Muscle of arm (tissue), 12 donors: ENCODE measurements around the gene AMZ1. TPM values are rescaled to one million over a fixed set of nuclear protein-coding genes. Genes with fewer than 3 reads are reported as not detected.
"Not testable (repeated sequence)": the region's sequence is repeated elsewhere in the genome, so short reads cannot be mapped to it uniquely, and the experiment has no call there.

Source experiments
- DNase-seq: peaks from one replicate; pipeline ENCODE4 v3.0.0-alpha.2; 2013
- polyA plus RNA-seq, 12 donors: library from polyadenylated mRNA; unstranded; fragments of 120-200 nt; gene quantifications; one replicate each; pipeline ENCODE4 v1.2.1, GENCODE V29; 2013; ENCODE audit not compliant: insufficient read length in 12 of 12

AMZ1 gene
- polyA plus RNA-seq, 12 donors: 0.07 to 0.73 (median 0.21) TPM; not detected in 2

- DNase-seq: no peak
Measured at GRCh38 chr7:2689951-2690705, 2.1 kb downstream of the AMZ1 start.

- DNase-seq: no peak
Measured at GRCh38 chr7:2691011-2691707, 3.2 kb downstream of the AMZ1 start.

- DNase-seq: not testable (repeated sequence)
Measured at GRCh38 chr7:2691932-2692439, 4.0 kb downstream of the AMZ1 start.

GRCh38 chr7:2692543-2692942 is 4.5 kb downstream of the AMZ1 start:
- no peak for DNase-seq

GRCh38 chr7:2693420-2694121 is 5.6 kb downstream of the AMZ1 start:
- DNase-seq: not testable (repeated sequence)

GRCh38 chr7:2694122-2694436 is 6.1 kb downstream of the AMZ1 start:
- DNase-seq: not testable (repeated sequence)

GRCh38 chr7:2698581-2699288 is 10.7 kb downstream of the AMZ1 start:
- DNase-seq: no peak

GRCh38 chr7:2699289-2699620 is 11.3 kb downstream of the AMZ1 start:
- no peak for DNase-seq

- no peak for DNase-seq
Measured at GRCh38 chr7:2700141-2700850, 12.3 kb downstream of the AMZ1 start.

- no peak for DNase-seq
Measured at GRCh38 chr7:2701424-2701823, 13.4 kb downstream of the AMZ1 start.

- no peak for DNase-seq
Measured at GRCh38 chr7:2701832-2702593, 14.0 kb downstream of the AMZ1 start.

GRCh38 chr7:2702594-2702957 is 14.6 kb downstream of the AMZ1 start:
- no peak for DNase-seq

- DNase-seq: no peak
Measured at GRCh38 chr7:2705371-2706096, 17.5 kb downstream of the AMZ1 start.

GRCh38 chr7:2706685-2707126 is 18.7 kb downstream of the AMZ1 start:
- DNase-seq: no peak

GRCh38 chr7:2707481-2707880 is 19.5 kb downstream of the AMZ1 start:
- no peak for DNase-seq

- no peak for DNase-seq
Measured at GRCh38 chr7:2708041-2708440, 20.0 kb downstream of the AMZ1 start.

- no peak for DNase-seq
Measured at GRCh38 chr7:2708547-2709310, 20.7 kb downstream of the AMZ1 start.

GRCh38 chr7:2709553-2710285 is 21.7 kb downstream of the AMZ1 start:
- DNase-seq: peak; percentile 55

- no peak for DNase-seq
Measured at GRCh38 chr7:2710286-2710655, 22.3 kb downstream of the AMZ1 start.
